ENCODE results near the gene GNG14.
"Not testable (repeated sequence)": the region's sequence is repeated elsewhere in the genome, so short reads cannot be mapped to it uniquely, and the experiment has no call there.

GRCh38 chr19:12712077-12712476, 24.3 kb downstream of the GNG14 start:
- not testable (repeated sequence) for TF ChIP-seq BHLHE40 (IDR thresholded peaks at IDR 0.05; ENCODE audit: borderline replicate concordance); SP1 (IDR thresholded peaks at IDR 0.05); ZNF384 (IDR thresholded peaks at IDR 0.05); HDGF (IDR thresholded peaks at IDR 0.05; ENCODE audit: borderline replicate concordance); FOXM1 (IDR thresholded peaks at IDR 0.05; ENCODE audit: borderline replicate concordance); PKNOX1 (IDR thresholded peaks at IDR 0.05); SUZ12 (IDR thresholded peaks at IDR 0.05)

Measured in HEK293T (cell line).